ENCODE results near the gene CYP46A1.

- TF ChIP-seq POLR2A (IDR thresholded peaks at IDR 0.05): no peak
- TF ChIP-seq, protein P1, sequence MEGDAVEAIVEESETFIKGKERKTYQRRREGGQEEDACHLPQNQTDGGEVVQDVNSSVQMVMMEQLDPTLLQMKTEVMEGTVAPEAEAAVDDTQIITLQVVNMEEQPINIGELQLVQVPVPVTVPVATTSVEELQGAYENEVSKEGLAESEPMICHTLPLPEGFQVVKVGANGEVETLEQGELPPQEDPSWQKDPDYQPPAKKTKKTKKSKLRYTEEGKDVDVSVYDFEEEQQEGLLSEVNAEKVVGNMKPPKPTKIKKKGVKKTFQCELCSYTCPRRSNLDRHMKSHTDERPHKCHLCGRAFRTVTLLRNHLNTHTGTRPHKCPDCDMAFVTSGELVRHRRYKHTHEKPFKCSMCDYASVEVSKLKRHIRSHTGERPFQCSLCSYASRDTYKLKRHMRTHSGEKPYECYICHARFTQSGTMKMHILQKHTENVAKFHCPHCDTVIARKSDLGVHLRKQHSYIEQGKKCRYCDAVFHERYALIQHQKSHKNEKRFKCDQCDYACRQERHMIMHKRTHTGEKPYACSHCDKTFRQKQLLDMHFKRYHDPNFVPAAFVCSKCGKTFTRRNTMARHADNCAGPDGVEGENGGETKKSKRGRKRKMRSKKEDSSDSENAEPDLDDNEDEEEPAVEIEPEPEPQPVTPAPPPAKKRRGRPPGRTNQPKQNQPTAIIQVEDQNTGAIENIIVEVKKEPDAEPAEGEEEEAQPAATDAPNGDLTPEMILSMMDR (IDR thresholded peaks at IDR 0.05): no peak
Measured at GRCh38 chr14:99749763-99750715, 65.9 kb downstream of the CYP46A1 start.
